Breast epithelium (tissue), 4 donors: ENCODE results near the gene SLC6A17. TPM values are rescaled to one million over a fixed set of nuclear protein-coding genes. Genes with fewer than 3 reads are reported as not detected.

Experiments
- DNase-seq, 2 donors: peaks; one replicate each; pipeline ENCODE4 v3.0.0-alpha.2; 2019; ENCODE audit warnings: low spot score in 2 of 2
- H3K27ac ChIP-seq, 2 donors: fragments of 200-600 bp; sonication (generic) in 1 of 2; one replicate each; pipeline ENCODE4 v1.5.1; 2016 to 2019; ENCODE audit warnings: mild to moderate bottlenecking in 1 of 2
- H3K27me3 ChIP-seq, 2 donors: fragments of 200-600 bp; sonication (generic) in 1 of 2; one replicate each; pipeline versions ENCODE4 v1.5.1 to v1.6.0; 2017 to 2019; ENCODE audit warnings: control low read depth in 1 of 2, mild to moderate bottlenecking in 1 of 2
- H3K36me3 ChIP-seq: fragments of 200-600 bp; one replicate; pipeline ENCODE4 v1.5.1; 2019
- H3K4me1 ChIP-seq, 2 donors: fragments of 200-600 bp; sonication (generic); one replicate each; pipeline ENCODE4 v1.5.1; 2016 to 2019; ENCODE audit warnings: control low read depth in 1 of 2
- H3K4me3 ChIP-seq, 3 donors: fragments of 200-600 bp; sonication (generic); 1 replicate in 2 of 3; 2 replicates in 1 of 3; pipeline ENCODE4 v1.5.1; 2016 to 2019; ENCODE audit warnings: mild to moderate bottlenecking in 3 of 3, moderate library complexity in 2 of 3
- H3K9me3 ChIP-seq, 2 donors: fragments of 200-600 bp; sonication (generic) in 1 of 2; one replicate each; pipeline ENCODE4 v1.5.1; 2016 to 2019; ENCODE audit warnings: control low read depth in 1 of 2
- CTCF ChIP-seq, 3 donors: fragments of 450-650 bp; IDR thresholded peaks; one replicate each; pipeline ENCODE4 v1.5.1; 2016 to 2017; ENCODE audit warnings: antibody characterized with exemption in 3 of 3, mild to moderate bottlenecking in 3 of 3, moderate library complexity in 3 of 3
- POLR2A ChIP-seq: fragments of 450-650 bp; IDR thresholded peaks from one replicate; pipeline ENCODE4 v1.6.1; 2016; ENCODE audit warnings: antibody characterized with exemption, mild to moderate bottlenecking, moderate library complexity
- POLR2AphosphoS5 ChIP-seq, 3 donors: sonication (generic); formaldehyde crosslinking; IDR thresholded peaks; one replicate each; pipeline ENCODE4 v1.6.1; 2017; ENCODE audit warnings: antibody characterized with exemption in 3 of 3
- intact Hi-C: fragments of 100-400 bp; cut with DNase I; formaldehyde crosslinking; loops from one replicate; pipeline ENCODE4 v1.15.1; 2023; ENCODE audit warnings: low total_unique reads
- total RNA-seq, 3 donors: library from RNA; depleted of rRNA; stranded (reverse); fragments of >200 nt; gene quantifications; one replicate each; pipeline ENCODE4 v1.1.0, GENCODE V29; 2016

Gene SLC6A17
- total RNA-seq = under 1 TPM; under 0.01 to 0.29 (median under 0.01) TPM

- Histone ChIP-seq H3K36me3 (no peaks in the 10 kb centered on the region), H3K27me3 (peaks cover 0 to 71% of the 10 kb centered on the region in 2 donors), H3K27ac (no peak within 1 kb of the TSS), H3K4me1 (peaks cover 0 to 11% of the 10 kb centered on the region in 2 donors), H3K9me3 (no peaks in the 10 kb centered on the region), H3K4me3 (peak within 1 kb of the TSS in 2 of 3 donors; percentile 43 to 62)
- no peak for TF ChIP-seq POLR2A
- no peak for TF ChIP-seq POLR2AphosphoS5 (IDR thresholded peaks at IDR 0.05)
- no peak for TF ChIP-seq CTCF (IDR thresholded peaks at IDR 0.05)
- intact Hi-C loops = no loop called here
- no peak for DNase-seq
These were observed at the start of gene SLC6A17 for GRCh38 chr1:110150330-110151174. TSS of gene SLC6A17 (plus strand) at chr1:110150494. CDS start at chr1:110166930, 16,436 bp downstream.

GRCh38 chr1:110102081-110102480, 48.2 kb upstream of the SLC6A17 start:
- intact Hi-C loops = loop anchor here (5.0 to 10.0 kb wide), 2 partner anchors 47 to 1155 kb away; no protein-coding TSS in a partner anchor
- DNase-seq = no peak
- no peak overlapping the region for H3K27ac ChIP-seq
- TF ChIP-seq CTCF (IDR thresholded peaks at IDR 0.05) (no peak), POLR2AphosphoS5 (IDR thresholded peaks at IDR 0.05) (no peak), POLR2A (no peak)
- no peaks in the 10 kb centered on the region for H3K36me3 ChIP-seq
- H3K9me3 ChIP-seq = no peaks in the 10 kb centered on the region
- H3K4me3 ChIP-seq = no peak overlapping the region
- H3K27me3 ChIP-seq = no peaks in the 10 kb centered on the region
- no peaks in the 10 kb centered on the region for H3K4me1 ChIP-seq

- Histone ChIP-seq H3K4me3 (no peak overlapping the region), H3K27me3 (no peaks in the 10 kb centered on the region), H3K9me3 (no peaks in the 10 kb centered on the region), H3K36me3 (no peaks in the 10 kb centered on the region), H3K4me1 (no peaks in the 10 kb centered on the region), H3K27ac (no peak overlapping the region)
- intact Hi-C loops = loop anchor here (10.0 kb wide), 1 partner anchor 51 kb away; no protein-coding TSS in a partner anchor
- TF ChIP-seq CTCF (IDR thresholded peaks at IDR 0.05) (peak; percentile 51 to 86 (median 84)), POLR2AphosphoS5 (IDR thresholded peaks at IDR 0.05) (no peak), POLR2A (no peak)
- peak; percentile 46 to 62 for DNase-seq
These were observed 44.0 kb upstream of the SLC6A17 start for GRCh38 chr1:110106013-110106941.

- DNase-seq = no peak
- no peak overlapping the region for H3K27ac ChIP-seq
- no peaks in the 10 kb centered on the region for H3K4me1 ChIP-seq
- TF ChIP-seq CTCF (IDR thresholded peaks at IDR 0.05) (no peak), POLR2A (no peak), POLR2AphosphoS5 (IDR thresholded peaks at IDR 0.05) (no peak)
- no peaks in the 10 kb centered on the region for H3K9me3 ChIP-seq
- no peaks in the 10 kb centered on the region for H3K36me3 ChIP-seq
- intact Hi-C loops = loop anchor here (10.0 kb wide), 1 partner anchor 53 kb away; no protein-coding TSS in a partner anchor
- no peaks in the 10 kb centered on the region for H3K27me3 ChIP-seq
- no peak overlapping the region for H3K4me3 ChIP-seq
These were observed 42.3 kb upstream of the SLC6A17 start for GRCh38 chr1:110107867-110108469.
